NCI-H2227 treated with DMSO at 0.1 percent for 48 hours (cell line): ENCODE data around the gene TAAR2.
"Not testable (repeated sequence)": the region's sequence is repeated elsewhere in the genome, so short reads cannot be mapped to it uniquely, and the experiment has no call there.

Experiments
- DNase-seq: peaks from one replicate; lab custom pipeline; 2025; lab: John Stamatoyannopoulos, UW

Gene TAAR2

GRCh38 chr6:132612449-132613108, 11.5 kb downstream of the TAAR2 start:
- DNase-seq: no peak

- no peak for DNase-seq
Measured at GRCh38 chr6:132611616-132612015, 12.5 kb downstream of the TAAR2 start.

- DNase-seq: no peak
Measured at GRCh38 chr6:132607544-132608233, 16.4 kb downstream of the TAAR2 start.

GRCh38 chr6:132604635-132605152, 19.4 kb downstream of the TAAR2 start:
- DNase-seq: no peak

GRCh38 chr6:132600900-132601299, 23.2 kb downstream of the TAAR2 start:
- DNase-seq: not testable (repeated sequence)

GRCh38 chr6:132598473-132598872, 25.6 kb downstream of the TAAR2 start:
- no peak for DNase-seq

GRCh38 chr6:132596201-132596600, 27.9 kb downstream of the TAAR2 start:
- DNase-seq: no peak

- no peak for DNase-seq
Measured at GRCh38 chr6:132592855-132593254, 31.2 kb downstream of the TAAR2 start.

GRCh38 chr6:132590362-132590761, 33.7 kb downstream of the TAAR2 start:
- no peak for DNase-seq

- no peak for DNase-seq
Measured at GRCh38 chr6:132589454-132589853, 34.6 kb downstream of the TAAR2 start, which contains the start of gene TAAR5. TAAR5 (minus strand) TSS chr6:132589741; CDS start chr6:132589686, 55 bp downstream.

GRCh38 chr6:132587424-132587823, 36.7 kb downstream of the TAAR2 start:
- no peak for DNase-seq

GRCh38 chr6:132584698-132585097, 39.4 kb downstream of the TAAR2 start:
- DNase-seq: no peak

- no peak for DNase-seq
Measured at GRCh38 chr6:132571774-132572173, 52.3 kb downstream of the TAAR2 start.

GRCh38 chr6:132570221-132570777, 53.8 kb downstream of the TAAR2 start, which contains the start of gene TAAR6:
TAAR6 (plus strand) TSS chr6:132570322; CDS start chr6:132570322, 0 bp downstream.
- no peak for DNase-seq

- no peak for DNase-seq
Measured at GRCh38 chr6:132569170-132569569, 54.9 kb downstream of the TAAR2 start.

- no peak for DNase-seq
Measured at GRCh38 chr6:132568611-132569010, 55.5 kb downstream of the TAAR2 start.

GRCh38 chr6:132567566-132567965, 56.5 kb downstream of the TAAR2 start:
- no peak for DNase-seq
